H1 (cell line): ENCODE measurements around the gene NPTN.

Experiments
- CEBPB ChIP-seq: IDR thresholded peaks from 2 replicates; pipeline ENCODE4 v1.6.1; 2012; ENCODE audit warnings: low read depth, low read length
- HDAC2 ChIP-seq, 2 experiments: fragments of 300-600 bp in 1 of 2; sonication (generic) in 1 of 2; IDR thresholded peaks; 2 replicates each; pipeline ENCODE4 v1.6.1; 2011 to 2012; ENCODE audit warnings: low read depth in 2 of 2, low read length in 2 of 2, mild to moderate bottlenecking in 2 of 2, moderate library complexity in 2 of 2, borderline replicate concordance in 1 of 2, inconsistent platforms in 1 of 2
- TF ChIP-seq, protein P1 (sequence below), 3 experiments: IDR thresholded peaks; 1 replicate in 2 of 3; 2 replicates in 1 of 3; pipeline versions ENCODE4 v1.5.1 to v1.6.1; 2011; ENCODE audit warnings: low read length in 3 of 3, mild to moderate bottlenecking in 3 of 3, inconsistent platforms in 2 of 3, low read depth in 1 of 3, moderate library complexity in 1 of 3; ENCODE audit not compliant: insufficient read depth in 1 of 3; ENCODE audit errors: control extremely low read depth in 1 of 3

GRCh38 chr15:73679180-73679579 lies 46.0 kb upstream of the NPTN start:
- TF ChIP-seq CEBPB: no peak
- no peak for TF ChIP-seq HDAC2 (IDR thresholded peaks at IDR 0.05; ENCODE audit: borderline replicate concordance in 1 of 2, low read depth in 2 of 2, low read length in 2 of 2)
- TF ChIP-seq, protein P1, sequence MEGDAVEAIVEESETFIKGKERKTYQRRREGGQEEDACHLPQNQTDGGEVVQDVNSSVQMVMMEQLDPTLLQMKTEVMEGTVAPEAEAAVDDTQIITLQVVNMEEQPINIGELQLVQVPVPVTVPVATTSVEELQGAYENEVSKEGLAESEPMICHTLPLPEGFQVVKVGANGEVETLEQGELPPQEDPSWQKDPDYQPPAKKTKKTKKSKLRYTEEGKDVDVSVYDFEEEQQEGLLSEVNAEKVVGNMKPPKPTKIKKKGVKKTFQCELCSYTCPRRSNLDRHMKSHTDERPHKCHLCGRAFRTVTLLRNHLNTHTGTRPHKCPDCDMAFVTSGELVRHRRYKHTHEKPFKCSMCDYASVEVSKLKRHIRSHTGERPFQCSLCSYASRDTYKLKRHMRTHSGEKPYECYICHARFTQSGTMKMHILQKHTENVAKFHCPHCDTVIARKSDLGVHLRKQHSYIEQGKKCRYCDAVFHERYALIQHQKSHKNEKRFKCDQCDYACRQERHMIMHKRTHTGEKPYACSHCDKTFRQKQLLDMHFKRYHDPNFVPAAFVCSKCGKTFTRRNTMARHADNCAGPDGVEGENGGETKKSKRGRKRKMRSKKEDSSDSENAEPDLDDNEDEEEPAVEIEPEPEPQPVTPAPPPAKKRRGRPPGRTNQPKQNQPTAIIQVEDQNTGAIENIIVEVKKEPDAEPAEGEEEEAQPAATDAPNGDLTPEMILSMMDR (IDR thresholded peaks at IDR 0.05; ENCODE audit: control extremely low read depth in 1 of 3, insufficient read depth in 1 of 3, low read depth in 1 of 3, low read length in 3 of 3): no peak
